ENCODE results near the gene HSPA6.
"Not testable (repeated sequence)": the region's sequence is repeated elsewhere in the genome, so short reads cannot be mapped to it uniquely, and the experiment has no call there.

- not testable (repeated sequence) for TF ChIP-seq POLR2A, CTCF (IDR thresholded peaks at IDR 0.05)
Measured at GRCh38 chr1:161550942-161551341, 26.6 kb downstream of the HSPA6 start.
